NCI-H146 treated with DMSO at 0.1 percent for 48 hours (cell line): ENCODE data around the gene RALB.
"Not testable (repeated sequence)": the region's sequence is repeated elsewhere in the genome, so short reads cannot be mapped to it uniquely, and the experiment has no call there.

Source experiments
- DNase-seq: peaks from one replicate; lab custom pipeline; 2025; ENCODE audit not compliant: unreplicated experiment; lab: John Stamatoyannopoulos, UW

Gene RALB

GRCh38 chr2:120313695-120314615 lies 61.3 kb downstream of the RALB start:
- DNase-seq, result no peak

GRCh38 chr2:120314690-120315366 lies 62.2 kb downstream of the RALB start:
- no peak for DNase-seq

GRCh38 chr2:120315367-120316033 lies 62.8 kb downstream of the RALB start:
- DNase-seq, result no peak

- no peak for DNase-seq
Measured at GRCh38 chr2:120316071-120316470, 63.4 kb downstream of the RALB start.

- DNase-seq, result no peak
Measured at GRCh38 chr2:120316528-120317179, 64.0 kb downstream of the RALB start.

GRCh38 chr2:120317180-120317533 lies 64.5 kb downstream of the RALB start:
- DNase-seq, result no peak

GRCh38 chr2:120317916-120318315 lies 65.3 kb downstream of the RALB start:
- DNase-seq, result no peak

- no peak for DNase-seq
Measured at GRCh38 chr2:120318626-120319025, 66.0 kb downstream of the RALB start.

GRCh38 chr2:120319123-120319522 lies 66.5 kb downstream of the RALB start:
- DNase-seq, result no peak

- no peak for DNase-seq
Measured at GRCh38 chr2:120319686-120320317, 67.2 kb downstream of the RALB start.

- DNase-seq, result no peak
Measured at GRCh38 chr2:120320318-120320851, 67.7 kb downstream of the RALB start.

- DNase-seq, result not testable (repeated sequence)
Measured at GRCh38 chr2:120320887-120321556, 68.4 kb downstream of the RALB start.

- DNase-seq, result no peak
Measured at GRCh38 chr2:120321721-120322284, 69.2 kb downstream of the RALB start.

- no peak for DNase-seq
Measured at GRCh38 chr2:120322329-120322728, 69.7 kb downstream of the RALB start.

GRCh38 chr2:120323214-120323613 lies 70.6 kb downstream of the RALB start:
- no peak for DNase-seq

GRCh38 chr2:120323807-120324399 lies 71.3 kb downstream of the RALB start:
- no peak for DNase-seq

GRCh38 chr2:120324933-120325332 lies 72.3 kb downstream of the RALB start:
- no peak for DNase-seq

- no peak for DNase-seq
Measured at GRCh38 chr2:120326066-120326465, 73.4 kb downstream of the RALB start.
